ENCODE data around the gene ANO2.

ANO2 gene

GRCh38 chr12:5916785-5917290 lies 28.2 kb downstream of the ANO2 start:
- DNase-seq (ENCODE audit: low spot score), result no peak

GRCh38 chr12:5915511-5915910 lies 29.5 kb downstream of the ANO2 start:
- no peak for DNase-seq (ENCODE audit: low spot score)

GRCh38 chr12:5914387-5915149 lies 30.5 kb downstream of the ANO2 start:
- no peak for DNase-seq (ENCODE audit: low spot score)

GRCh38 chr12:5913387-5913786 lies 31.7 kb downstream of the ANO2 start:
- DNase-seq (ENCODE audit: low spot score), result no peak

- no peak for DNase-seq (ENCODE audit: low spot score)
Measured at GRCh38 chr12:5912437-5913334, 32.4 kb downstream of the ANO2 start.

GRCh38 chr12:5912011-5912410 lies 33.0 kb downstream of the ANO2 start:
- DNase-seq (ENCODE audit: low spot score), result no peak

GRCh38 chr12:5910790-5911548 lies 34.1 kb downstream of the ANO2 start:
- DNase-seq (ENCODE audit: low spot score), result no peak

- no peak for DNase-seq (ENCODE audit: low spot score)
Measured at GRCh38 chr12:5909560-5909959, 35.5 kb downstream of the ANO2 start.

GRCh38 chr12:5908251-5908650 lies 36.8 kb downstream of the ANO2 start:
- no peak for DNase-seq (ENCODE audit: low spot score)

GRCh38 chr12:5907807-5908206 lies 37.3 kb downstream of the ANO2 start:
- DNase-seq (ENCODE audit: low spot score), result no peak

GRCh38 chr12:5905757-5906156 lies 39.3 kb downstream of the ANO2 start:
- no peak for DNase-seq (ENCODE audit: low spot score)

GRCh38 chr12:5904969-5905368 lies 40.1 kb downstream of the ANO2 start:
- no peak for DNase-seq (ENCODE audit: low spot score)

GRCh38 chr12:5904441-5904840 lies 40.6 kb downstream of the ANO2 start:
- DNase-seq (ENCODE audit: low spot score), result no peak

GRCh38 chr12:5902736-5903135 lies 42.3 kb downstream of the ANO2 start:
- no peak for DNase-seq (ENCODE audit: low spot score)

GRCh38 chr12:5901416-5901815 lies 43.6 kb downstream of the ANO2 start:
- no peak for DNase-seq (ENCODE audit: low spot score)

- no peak for DNase-seq (ENCODE audit: low spot score)
Measured at GRCh38 chr12:5900533-5901205, 44.4 kb downstream of the ANO2 start.

GRCh38 chr12:5900076-5900475 lies 45.0 kb downstream of the ANO2 start:
- no peak for DNase-seq (ENCODE audit: low spot score)

- no peak for DNase-seq (ENCODE audit: low spot score)
Measured at GRCh38 chr12:5899675-5900074, 45.4 kb downstream of the ANO2 start.

- DNase-seq (ENCODE audit: low spot score), result no peak
Measured at GRCh38 chr12:5898874-5899273, 46.2 kb downstream of the ANO2 start.

- DNase-seq (ENCODE audit: low spot score), result no peak
Measured at GRCh38 chr12:5889381-5890047, 55.5 kb downstream of the ANO2 start.

GRCh38 chr12:5888816-5889315 lies 56.2 kb downstream of the ANO2 start:
- DNase-seq (ENCODE audit: low spot score), result no peak
